Loucy (cell line): Measurements from ENCODE around the gene DEFB119.

Experiments used
- H2AFZ ChIP-seq: fragments of 200-600 bp; sonication (generic); 2 replicates; pipeline ENCODE4 v1.6.0; 2016; ENCODE audit warnings: antibody characterized with exemption, mild to moderate bottlenecking, low read length, moderate library complexity
- H3F3A ChIP-seq: fragments of 200-600 bp; 2 replicates; pipeline ENCODE4 v1.6.0; 2016; ENCODE audit warnings: antibody characterized with exemption, low read depth, mild to moderate bottlenecking
- H3K27me3 ChIP-seq: fragments of 200-600 bp; sonication (generic); 2 replicates; pipeline ENCODE4 v1.6.1; 2014; ENCODE audit warnings: low read length, mild to moderate bottlenecking; ENCODE audit not compliant: insufficient read depth, poor library complexity, severe bottlenecking
- H3K36me3 ChIP-seq: fragments of 200-600 bp; sonication (generic); 2 replicates; pipeline ENCODE4 v1.6.1; 2016; ENCODE audit warnings: low read length; ENCODE audit not compliant: insufficient read depth
- H3K4me1 ChIP-seq: fragments of 200-600 bp; sonication (generic); 2 replicates; pipeline ENCODE4 v1.5.1; 2014; ENCODE audit warnings: low read length, mild to moderate bottlenecking; ENCODE audit not compliant: insufficient read depth, poor library complexity, severe bottlenecking
- H3K4me2 ChIP-seq: fragments of 200-600 bp; sonication (generic); 2 replicates; pipeline ENCODE4 v1.6.0; 2014; ENCODE audit warnings: antibody characterized with exemption, low read length, low read depth, mild to moderate bottlenecking; ENCODE audit not compliant: poor library complexity, severe bottlenecking
- H3K4me3 ChIP-seq: fragments of 200-600 bp; sonication (generic); 2 replicates; pipeline ENCODE4 v1.5.1; 2014; ENCODE audit warnings: low read length, mild to moderate bottlenecking, mixed read lengths; ENCODE audit not compliant: poor library complexity, severe bottlenecking
- H3K79me2 ChIP-seq: fragments of 200-600 bp; sonication (generic); 2 replicates; pipeline ENCODE4 v1.6.1; 2014; ENCODE audit warnings: low read length; ENCODE audit not compliant: insufficient read depth
- H3K9ac ChIP-seq: fragments of 200-600 bp; sonication (generic); 2 replicates; pipeline ENCODE4 v1.6.0; 2014; ENCODE audit warnings: mild to moderate bottlenecking, low read depth, low read length, moderate library complexity; ENCODE audit not compliant: poor library complexity, severe bottlenecking
- H3K9me2 ChIP-seq: fragments of 200-600 bp; sonication (generic); replicated peaks from 2 replicates; pipeline ENCODE4 v1.6.1; 2016; ENCODE audit warnings: low read depth, low read length, mixed read lengths
- H3K9me3 ChIP-seq: fragments of 200-600 bp; sonication (generic); 2 replicates; pipeline ENCODE4 v1.6.1; 2014; ENCODE audit warnings: mild to moderate bottlenecking, antibody characterized with exemption, low read length, low read depth; ENCODE audit not compliant: insufficient read depth
- H4K20me1 ChIP-seq: fragments of 200-600 bp; sonication (generic); 2 replicates; pipeline ENCODE4 v1.6.0; 2014; ENCODE audit warnings: antibody characterized with exemption, low read length, mild to moderate bottlenecking; ENCODE audit not compliant: insufficient read depth, poor library complexity, severe bottlenecking
- CTCF ChIP-seq: fragments of 200-600 bp; sonication (generic); conservative IDR thresholded peaks from 2 replicates; pipeline ENCODE4 v1.5.1; 2014; ENCODE audit warnings: mild to moderate bottlenecking, antibody characterized with exemption, low read length
- EZH2phosphoT487 ChIP-seq: fragments of 200-600 bp; IDR thresholded peaks from 2 replicates; pipeline ENCODE4 v1.6.1; 2018; ENCODE audit warnings: antibody characterized with exemption, mild to moderate bottlenecking, moderate library complexity, borderline replicate concordance

Gene DEFB119

GRCh38 chr20:31425797-31426196 is 35.4 kb upstream of the DEFB119 start:
- Histone ChIP-seq H3K4me3 (no peak overlapping the region), H2AFZ (no peak overlapping the region), H3K9ac (no peak overlapping the region), H3K4me1 (no peaks in the 10 kb centered on the region), H3K9me3 (no peaks in the 10 kb centered on the region), H3K79me2 (no peaks in the 10 kb centered on the region), H3K36me3 (no peaks in the 10 kb centered on the region), H4K20me1 (no peaks in the 10 kb centered on the region), H3K27me3 (no peaks in the 10 kb centered on the region), H3K4me2 (no peak overlapping the region), H3F3A (no peaks in the 10 kb centered on the region), H3K9me2 (no peaks in the 10 kb centered on the region)
- TF ChIP-seq EZH2phosphoT487: no peak
- TF ChIP-seq CTCF: no peak

- Histone ChIP-seq H3K27me3 (no peaks in the 10 kb centered on the region), H3K36me3 (no peaks in the 10 kb centered on the region), H3K9me2 (no peaks in the 10 kb centered on the region), H3K4me1 (no peaks in the 10 kb centered on the region), H3K79me2 (no peaks in the 10 kb centered on the region), H3K4me3 (no peak overlapping the region), H3F3A (no peaks in the 10 kb centered on the region), H2AFZ (no peak overlapping the region), H4K20me1 (no peaks in the 10 kb centered on the region), H3K9me3 (no peaks in the 10 kb centered on the region), H3K4me2 (no peak overlapping the region), H3K9ac (no peak overlapping the region)
- TF ChIP-seq CTCF (no peak), EZH2phosphoT487 (no peak)
Observed at GRCh38 chr20:31418307-31418706, 27.9 kb upstream of the DEFB119 start.

DNA sequence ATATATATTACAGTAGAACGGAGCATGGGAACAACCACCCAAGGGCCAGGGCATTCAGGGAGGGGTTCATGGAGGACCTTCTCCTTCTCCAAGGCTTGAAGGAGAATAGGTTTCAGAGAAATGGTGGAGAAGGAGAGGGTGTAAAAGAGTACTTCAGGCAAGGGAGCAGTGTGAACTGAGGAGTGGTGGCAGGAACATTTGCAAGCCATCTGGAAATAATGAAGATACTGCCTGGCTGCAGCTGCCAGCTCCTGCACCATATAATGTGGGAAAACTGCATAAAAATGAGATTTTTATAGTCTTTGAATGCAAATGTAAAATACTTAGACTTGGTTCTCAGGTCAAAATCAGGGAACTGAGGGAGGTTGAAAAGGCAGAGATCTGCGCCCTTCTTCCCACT is 25.3 kb upstream of the DEFB119 start:
- TF ChIP-seq EZH2phosphoT487 (no peak), CTCF (no peak)

More for the DNA sequence above, 25.3 kb upstream of the DEFB119 start:
- H3K9me2 ChIP-seq: no peaks in the 10 kb centered on the region
- no peaks in the 10 kb centered on the region for H3F3A ChIP-seq
- no peaks in the 10 kb centered on the region for H3K9me3 ChIP-seq
- no peak overlapping the region for H3K4me3 ChIP-seq
- H3K79me2 ChIP-seq: no peaks in the 10 kb centered on the region
- no peaks in the 10 kb centered on the region for H3K4me1 ChIP-seq
- H4K20me1 ChIP-seq: no peaks in the 10 kb centered on the region
- H3K9ac ChIP-seq: no peak overlapping the region
- no peaks in the 10 kb centered on the region for H3K36me3 ChIP-seq
- no peak overlapping the region for H3K4me2 ChIP-seq
- H3K27me3 ChIP-seq: no peaks in the 10 kb centered on the region
- H2AFZ ChIP-seq: no peak overlapping the region
